COLO668 (cell line): ENCODE data around the gene GTF2H2.
"Not testable (repeated sequence)": the region's sequence is repeated elsewhere in the genome, so short reads cannot be mapped to it uniquely, and the experiment has no call there.

Source experiments
- DNase-seq: peaks from one replicate; lab custom pipeline; 2025; ENCODE audit not compliant: unreplicated experiment; lab: John Stamatoyannopoulos, UW

GTF2H2 gene

DNA sequence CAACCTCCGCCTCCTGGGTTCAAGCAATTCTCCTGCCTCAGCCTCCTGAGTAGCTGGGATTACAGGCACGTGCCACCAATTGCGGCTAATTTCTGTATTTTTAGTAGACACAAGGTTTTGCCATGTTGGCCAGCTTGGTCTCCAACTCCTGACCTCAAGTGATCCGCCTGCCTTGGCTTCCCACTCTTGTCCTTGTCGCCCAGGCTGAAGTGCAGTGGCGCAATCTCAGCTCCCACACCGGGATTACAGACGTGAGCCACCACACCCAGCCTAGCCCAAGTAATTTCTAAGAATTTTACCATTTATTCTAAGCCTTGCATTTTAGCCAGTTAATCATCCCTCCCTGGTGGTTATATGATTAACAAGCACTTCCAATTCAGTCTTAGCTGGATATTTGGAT is 53.3 kb downstream of the GTF2H2 start:
- DNase-seq: no peak

DNA sequence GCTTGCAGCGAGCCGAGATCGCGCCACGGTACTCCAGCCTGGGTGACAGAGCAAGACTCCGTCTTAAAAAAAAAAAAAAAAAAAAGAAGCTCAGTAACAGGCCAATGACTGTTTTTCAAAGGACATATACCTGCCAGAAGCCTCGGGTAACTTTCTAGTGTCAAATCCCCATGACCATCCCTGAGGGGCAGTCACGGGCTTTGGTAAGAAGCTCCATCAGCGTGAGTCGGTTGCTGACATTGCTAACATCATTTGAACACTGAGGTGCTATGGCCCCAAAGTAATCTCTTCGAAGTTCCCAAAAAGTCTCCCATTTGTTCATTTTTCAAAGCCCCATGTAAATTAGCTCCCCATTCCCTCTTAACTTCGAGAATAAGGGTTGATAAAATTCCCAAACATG is 53.9 kb downstream of the GTF2H2 start:
- DNase-seq: no peak

DNA sequence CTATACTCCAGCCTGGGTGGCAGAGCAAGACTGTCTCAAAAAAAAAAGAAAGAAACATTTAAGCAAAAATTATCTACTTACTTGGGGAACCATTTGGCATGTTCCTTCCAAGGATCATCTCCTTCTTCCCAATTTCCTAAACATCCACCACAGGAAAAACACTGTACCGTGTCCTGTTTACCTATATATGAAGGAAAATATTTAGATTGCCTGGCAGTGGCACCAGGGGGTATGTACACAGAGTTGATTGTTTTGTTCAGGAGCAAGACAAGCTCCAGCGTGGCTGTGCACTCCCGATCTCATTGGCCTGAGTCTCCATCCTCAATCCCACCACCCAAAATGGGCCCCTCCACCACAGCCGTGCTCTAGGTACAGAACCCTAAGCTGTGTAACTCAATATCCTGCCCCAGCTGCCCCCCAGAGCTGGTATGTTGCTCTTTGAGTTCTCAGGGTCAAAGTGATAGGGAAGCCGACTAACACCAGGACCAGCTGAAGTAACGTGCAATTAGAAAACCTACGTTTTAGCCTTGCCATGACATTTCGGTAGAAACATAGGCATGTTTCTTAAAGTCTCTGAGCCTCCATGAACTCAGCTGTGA is 56.2 kb downstream of the GTF2H2 start:
- no peak for DNase-seq

DNA sequence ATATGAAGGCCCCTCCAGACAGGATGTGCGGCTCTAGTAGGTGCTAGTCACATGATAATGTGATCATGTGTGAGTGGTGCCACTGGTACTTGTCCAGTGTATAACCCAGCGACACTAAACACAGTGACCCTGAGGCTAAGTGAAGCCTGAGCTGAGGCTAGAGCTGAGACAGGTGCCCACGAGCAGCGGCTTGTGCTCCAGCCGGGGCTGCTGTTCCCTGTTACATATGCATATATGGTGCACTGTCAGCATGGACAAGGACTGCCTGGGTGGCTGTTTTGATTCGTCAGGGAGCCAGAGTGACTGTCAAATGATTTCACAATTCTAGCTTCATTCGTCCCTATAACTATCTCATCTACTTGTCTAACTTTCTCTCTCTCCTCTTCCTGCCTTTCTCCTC is 60.5 kb downstream of the GTF2H2 start:
- DNase-seq: not testable (repeated sequence)
